Measurements from ENCODE around the gene MESP2. TPM values are rescaled to one million over a fixed set of nuclear protein-coding genes. Genes with fewer than 3 reads are reported as not detected.

Gene MESP2
- polyA plus RNA-seq, 1 donor from 2014 or later = not detected

GRCh38 chr15:89759835-89760234 lies 16.3 kb upstream of the MESP2 start:
- Histone ChIP-seq H3K79me2 (replicated peaks; ENCODE audit: insufficient read depth, low read length) (no peaks in the 10 kb centered on the region), H3K9ac (ENCODE audit: low read length) (no peak overlapping the region), H3F3A (ENCODE audit: insufficient read depth, low read length, poor library complexity, severe bottlenecking) (no peaks in the 10 kb centered on the region), H3K9me3 (ENCODE audit: low read length) (no peaks in the 10 kb centered on the region), H4K20me1 (ENCODE audit: insufficient read depth) (no peaks in the 10 kb centered on the region), H2AFZ (ENCODE audit: low read depth, low read length) (no peak overlapping the region), H3K27ac (ENCODE audit: low read length) (no peak overlapping the region), H3K36me3 (ENCODE audit: insufficient read depth, low read length) (no peaks in the 10 kb centered on the region), H3K4me3 (ENCODE audit: low read length) (no peak overlapping the region), H3K4me2 (ENCODE audit: low read length) (no peak overlapping the region), H3K9me2 (ENCODE audit: insufficient read depth, low read length) (no peaks in the 10 kb centered on the region), H3K27me3 (ENCODE audit: insufficient read depth, low read depth, low read length) (no peaks in the 10 kb centered on the region)
- TF ChIP-seq, protein P1, sequence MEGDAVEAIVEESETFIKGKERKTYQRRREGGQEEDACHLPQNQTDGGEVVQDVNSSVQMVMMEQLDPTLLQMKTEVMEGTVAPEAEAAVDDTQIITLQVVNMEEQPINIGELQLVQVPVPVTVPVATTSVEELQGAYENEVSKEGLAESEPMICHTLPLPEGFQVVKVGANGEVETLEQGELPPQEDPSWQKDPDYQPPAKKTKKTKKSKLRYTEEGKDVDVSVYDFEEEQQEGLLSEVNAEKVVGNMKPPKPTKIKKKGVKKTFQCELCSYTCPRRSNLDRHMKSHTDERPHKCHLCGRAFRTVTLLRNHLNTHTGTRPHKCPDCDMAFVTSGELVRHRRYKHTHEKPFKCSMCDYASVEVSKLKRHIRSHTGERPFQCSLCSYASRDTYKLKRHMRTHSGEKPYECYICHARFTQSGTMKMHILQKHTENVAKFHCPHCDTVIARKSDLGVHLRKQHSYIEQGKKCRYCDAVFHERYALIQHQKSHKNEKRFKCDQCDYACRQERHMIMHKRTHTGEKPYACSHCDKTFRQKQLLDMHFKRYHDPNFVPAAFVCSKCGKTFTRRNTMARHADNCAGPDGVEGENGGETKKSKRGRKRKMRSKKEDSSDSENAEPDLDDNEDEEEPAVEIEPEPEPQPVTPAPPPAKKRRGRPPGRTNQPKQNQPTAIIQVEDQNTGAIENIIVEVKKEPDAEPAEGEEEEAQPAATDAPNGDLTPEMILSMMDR (IDR thresholded peaks at IDR 0.05; ENCODE audit: poor library complexity, severe bottlenecking) = no peak
- TF ChIP-seq EP300 (conservative IDR thresholded peaks at IDR 0.05; ENCODE audit: poor library complexity, severe bottlenecking) = no peak
- no peak for TF ChIP-seq EZH2 (IDR thresholded peaks at IDR 0.05; ENCODE audit: borderline replicate concordance, insufficient read depth, low read length, poor library complexity, severe bottlenecking)
- TF ChIP-seq POLR2AphosphoS5 (IDR thresholded peaks at IDR 0.05) = no peak
- no peak for TF ChIP-seq SMC3 (conservative IDR thresholded peaks at IDR 0.05; ENCODE audit: poor library complexity)
- no peak for TF ChIP-seq REST (IDR thresholded peaks at IDR 0.05; ENCODE audit: borderline replicate concordance)
- no peak for TF ChIP-seq MXI1 (conservative IDR thresholded peaks at IDR 0.05; ENCODE audit: poor library complexity, severe bottlenecking)
- no peak for TF ChIP-seq RAD21 (conservative IDR thresholded peaks at IDR 0.05)
- no peak for TF ChIP-seq TAF1 (IDR thresholded peaks at IDR 0.05; ENCODE audit: low read depth)

DNA sequence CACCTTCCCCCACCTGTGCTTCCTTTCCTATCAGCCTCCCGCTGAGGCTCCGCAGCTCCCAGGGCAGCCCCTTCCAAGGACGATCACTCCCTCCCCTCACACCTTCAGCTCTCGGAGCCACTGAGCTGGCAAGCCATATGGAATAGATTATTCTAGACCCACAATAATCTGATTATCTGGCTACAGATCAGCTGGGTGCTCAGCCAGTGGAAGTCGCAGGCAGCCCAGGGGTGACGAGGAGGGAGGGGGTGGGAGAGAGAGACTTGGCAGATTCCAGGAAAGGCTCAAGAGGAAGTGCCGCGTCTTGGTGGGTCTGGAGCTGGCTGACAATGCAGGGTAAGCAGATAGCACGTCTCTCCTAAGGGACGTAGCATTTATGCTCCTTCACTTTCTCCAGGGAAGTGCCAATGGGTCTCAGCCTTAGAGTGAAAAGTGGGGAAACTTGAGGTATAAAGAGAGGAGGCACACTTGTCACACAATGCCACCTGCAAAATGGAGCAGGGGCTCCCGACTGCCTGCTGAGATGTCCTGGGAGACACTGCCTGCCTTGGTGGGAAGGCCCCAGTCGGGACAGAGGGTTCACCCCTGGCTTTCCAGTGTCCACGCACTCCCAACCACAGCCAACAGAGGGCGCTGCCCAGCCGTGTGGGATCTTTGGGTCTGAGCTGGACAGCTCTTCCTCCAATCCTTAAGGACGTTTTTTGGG lies 15.7 kb upstream of the MESP2 start:
- Histone ChIP-seq H3K4me3 (ENCODE audit: low read length) (no peak overlapping the region), H3K79me2 (replicated peaks; ENCODE audit: insufficient read depth, low read length) (no peaks in the 10 kb centered on the region), H3K9me2 (ENCODE audit: insufficient read depth, low read length) (no peaks in the 10 kb centered on the region), H3F3A (ENCODE audit: insufficient read depth, low read length, poor library complexity, severe bottlenecking) (no peaks in the 10 kb centered on the region), H4K20me1 (ENCODE audit: insufficient read depth) (no peaks in the 10 kb centered on the region), H3K9ac (ENCODE audit: low read length) (no peak overlapping the region), H3K9me3 (ENCODE audit: low read length) (no peaks in the 10 kb centered on the region), H3K36me3 (ENCODE audit: insufficient read depth, low read length) (no peaks in the 10 kb centered on the region), H3K27ac (ENCODE audit: low read length) (no peak overlapping the region), H2AFZ (ENCODE audit: low read depth, low read length) (no peak overlapping the region), H3K27me3 (ENCODE audit: insufficient read depth, low read depth, low read length) (no peaks in the 10 kb centered on the region), H3K4me2 (ENCODE audit: low read length) (no peak overlapping the region)
- TF ChIP-seq, protein P1 (IDR thresholded peaks at IDR 0.05; ENCODE audit: poor library complexity, severe bottlenecking) = peak; percentile 20
- no peak for TF ChIP-seq REST (IDR thresholded peaks at IDR 0.05; ENCODE audit: borderline replicate concordance)

Measured in neural cell (in vitro differentiated cells).